ENCODE data around the gene DNAAF8.

GRCh38 chr16:4724661-4725270 lies 9.6 kb upstream of the DNAAF8 start:
- no peak for TF ChIP-seq MYC (IDR thresholded peaks at IDR 0.05; ENCODE audit: low read depth, low read length)
- no peak for TF ChIP-seq MAX (IDR thresholded peaks at IDR 0.05; ENCODE audit: insufficient read depth, insufficient read length)
- TF ChIP-seq CTCF (IDR thresholded peaks at IDR 0.05; ENCODE audit: extremely low read depth in 1 of 2, insufficient read depth in 1 of 2, low read depth in 1 of 2, low read length in 2 of 2) = no peak
- TF ChIP-seq POLR2A (IDR thresholded peaks at IDR 0.05; ENCODE audit: low read depth, low read length) = no peak
- no peak for TF ChIP-seq EZH2 (IDR thresholded peaks at IDR 0.05; ENCODE audit: borderline replicate concordance, low read depth, low read length, severe bottlenecking)
- no peak for TF ChIP-seq POLR2AphosphoS5 (IDR thresholded peaks at IDR 0.05; ENCODE audit: insufficient read depth, low read depth, low read length)
- no peak for TF ChIP-seq GATA2 (IDR thresholded peaks at IDR 0.05; ENCODE audit: insufficient read depth, insufficient read length, low read depth, low read length)
- no peak for TF ChIP-seq JUN (IDR thresholded peaks at IDR 0.05; ENCODE audit: borderline replicate concordance, insufficient read depth, insufficient read length, low read depth)

Measured in endothelial cell of umbilical vein (primary cell).